WI38 (cell line): Measurements from ENCODE around the gene LRRC36.
A peak's percentile ranks its signal among the peaks of the same experiment; 100 is the strongest.

Source experiments
- H3K4me3 ChIP-seq: 2 replicates; pipeline ENCODE4 v1.5.1; 2011; ENCODE audit warnings: low read depth, mild to moderate bottlenecking, control low read depth, low read length
- TF ChIP-seq, protein P1 (sequence below): IDR thresholded peaks from 2 replicates; pipeline ENCODE4 v1.5.1; 2012; ENCODE audit warnings: low read depth, mild to moderate bottlenecking, control low read depth, low read length

Gene LRRC36

GRCh38 chr16:67305216-67306071 lies 21.2 kb upstream of the LRRC36 start:
- TF ChIP-seq, protein P1, sequence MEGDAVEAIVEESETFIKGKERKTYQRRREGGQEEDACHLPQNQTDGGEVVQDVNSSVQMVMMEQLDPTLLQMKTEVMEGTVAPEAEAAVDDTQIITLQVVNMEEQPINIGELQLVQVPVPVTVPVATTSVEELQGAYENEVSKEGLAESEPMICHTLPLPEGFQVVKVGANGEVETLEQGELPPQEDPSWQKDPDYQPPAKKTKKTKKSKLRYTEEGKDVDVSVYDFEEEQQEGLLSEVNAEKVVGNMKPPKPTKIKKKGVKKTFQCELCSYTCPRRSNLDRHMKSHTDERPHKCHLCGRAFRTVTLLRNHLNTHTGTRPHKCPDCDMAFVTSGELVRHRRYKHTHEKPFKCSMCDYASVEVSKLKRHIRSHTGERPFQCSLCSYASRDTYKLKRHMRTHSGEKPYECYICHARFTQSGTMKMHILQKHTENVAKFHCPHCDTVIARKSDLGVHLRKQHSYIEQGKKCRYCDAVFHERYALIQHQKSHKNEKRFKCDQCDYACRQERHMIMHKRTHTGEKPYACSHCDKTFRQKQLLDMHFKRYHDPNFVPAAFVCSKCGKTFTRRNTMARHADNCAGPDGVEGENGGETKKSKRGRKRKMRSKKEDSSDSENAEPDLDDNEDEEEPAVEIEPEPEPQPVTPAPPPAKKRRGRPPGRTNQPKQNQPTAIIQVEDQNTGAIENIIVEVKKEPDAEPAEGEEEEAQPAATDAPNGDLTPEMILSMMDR: no peak
- H3K4me3 ChIP-seq: no peak overlapping the region

- TF ChIP-seq, protein P1: no peak
- no peak overlapping the region for H3K4me3 ChIP-seq
Measured at GRCh38 chr16:67310561-67310960, 16.1 kb upstream of the LRRC36 start.

DNA sequence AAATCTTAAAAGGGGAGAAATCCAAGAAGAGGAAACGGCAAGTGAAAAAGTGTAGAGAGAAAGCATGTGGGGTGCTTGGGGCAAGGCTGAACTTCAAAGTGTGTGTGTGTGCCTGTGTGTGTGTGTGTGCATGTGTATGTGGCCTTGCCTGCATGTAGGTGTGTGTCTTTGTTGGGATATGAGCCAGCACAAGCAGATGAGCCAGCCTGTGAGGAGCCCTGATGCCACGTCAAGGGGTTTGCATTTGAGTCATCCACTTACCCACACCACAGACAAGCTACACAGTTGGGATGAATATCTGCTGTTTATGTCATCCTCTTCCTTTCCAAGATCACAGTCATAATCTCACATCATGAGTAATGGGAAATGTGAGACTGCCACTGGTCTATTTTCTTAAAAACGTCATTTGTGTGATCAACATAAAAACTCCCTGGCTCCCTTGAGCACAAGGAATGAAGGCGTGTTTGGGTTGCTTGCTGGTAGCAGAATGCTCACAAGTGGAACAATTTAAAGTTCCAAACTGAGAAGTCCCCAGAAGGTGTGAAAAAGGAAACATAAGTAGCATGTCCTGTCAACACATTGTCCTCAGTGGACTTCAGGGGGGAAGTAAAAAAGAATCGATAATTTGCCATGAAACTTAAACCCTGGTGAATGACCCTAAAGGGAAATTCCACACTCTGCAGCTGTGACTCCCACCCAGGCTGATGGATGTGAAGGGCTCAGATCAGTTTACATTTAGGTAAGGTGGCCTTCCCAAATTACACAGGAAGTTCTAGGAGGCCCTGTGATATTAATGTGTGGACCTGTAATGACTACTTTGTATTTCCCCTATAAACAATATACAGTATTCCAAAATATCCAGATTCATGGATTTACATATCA lies 14.8 kb upstream of the LRRC36 start:
- no peak overlapping the region for H3K4me3 ChIP-seq
- TF ChIP-seq, protein P1: no peak

GRCh38 chr16:67312719-67313118 lies 13.9 kb upstream of the LRRC36 start:
- TF ChIP-seq, protein P1: no peak

DNA sequence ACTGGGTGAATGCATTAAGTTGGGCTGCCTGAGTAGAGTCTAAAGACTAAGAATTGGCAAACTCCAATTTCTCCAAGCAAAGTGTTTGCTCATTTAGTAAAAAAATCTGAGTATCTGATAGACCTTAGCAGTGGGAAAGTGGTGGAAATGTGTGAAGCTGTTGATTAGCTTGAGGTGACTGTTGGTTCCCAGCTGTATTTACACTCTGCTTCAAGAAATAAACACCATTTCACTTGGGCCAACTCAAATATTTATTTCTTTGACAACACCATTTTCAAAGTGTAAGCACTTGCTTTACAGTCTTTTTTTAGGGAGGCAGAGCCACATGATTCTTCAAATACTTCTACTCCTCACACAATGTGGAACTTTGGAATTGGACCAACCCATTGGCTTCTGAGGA lies 8.8 kb upstream of the LRRC36 start:
- TF ChIP-seq, protein P1: no peak
- H3K4me3 ChIP-seq: no peak overlapping the region

More at GRCh38 chr16:67312719-67313118, 13.9 kb upstream of the LRRC36 start:
- H3K4me3 ChIP-seq: no peak overlapping the region

DNA sequence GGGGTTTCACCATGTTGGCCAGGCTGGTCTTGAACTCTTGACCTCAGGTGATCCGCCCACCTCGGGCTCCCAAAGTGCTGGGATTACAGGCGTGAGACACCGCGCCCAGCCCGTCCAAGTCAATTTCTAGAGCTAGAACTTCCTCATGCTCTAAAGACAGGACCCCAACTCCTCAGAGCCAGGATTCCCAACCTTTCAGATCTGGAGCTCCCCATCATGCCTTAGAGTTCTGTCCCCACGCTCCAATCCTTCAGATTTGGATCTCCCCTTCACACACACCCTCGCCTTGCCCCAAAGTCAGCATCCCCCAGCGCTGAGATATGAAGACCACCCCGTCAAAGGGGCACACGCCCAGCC lies 522 bp upstream of the LRRC36 start:
- H3K4me3 ChIP-seq: peak overlapping the region; percentile 53

More for the DNA sequence above, 522 bp upstream of the LRRC36 start:
- TF ChIP-seq, protein P1: no peak
